Stimulated activated CD4-positive, alpha-beta T cell treated with anti-CD3 and anti-CD28 coated beads, Interleukin-1b, Interleukin-23, amount 100 ng/mL, for 1 hour (primary cell): Measurements from ENCODE around the gene FGA.

Source experiments
- DNase-seq, 2 donors: peaks; one replicate each; pipeline ENCODE4 v3.0.0-alpha.2; 2020; ENCODE audit warnings: low read depth in 2 of 2

FGA gene

DNA sequence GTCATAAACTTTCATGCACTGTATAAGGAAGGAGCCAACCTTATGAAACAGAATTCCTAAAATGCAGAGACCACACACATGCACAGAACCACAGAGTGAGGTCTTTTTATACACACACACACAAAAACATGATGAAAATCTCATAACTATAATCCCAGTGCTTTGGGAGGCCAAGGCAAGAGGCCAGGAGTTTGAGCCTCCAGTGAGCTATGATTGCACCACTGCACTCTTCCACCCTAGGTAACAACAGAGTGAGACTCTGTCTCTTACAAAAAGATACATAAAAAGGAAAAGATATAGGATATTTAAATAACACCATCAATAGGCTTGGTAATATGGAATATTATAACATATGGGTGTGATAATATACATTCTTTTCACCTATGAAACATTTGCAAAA is 10.6 kb downstream of the FGA start:
- no peak for DNase-seq

DNA sequence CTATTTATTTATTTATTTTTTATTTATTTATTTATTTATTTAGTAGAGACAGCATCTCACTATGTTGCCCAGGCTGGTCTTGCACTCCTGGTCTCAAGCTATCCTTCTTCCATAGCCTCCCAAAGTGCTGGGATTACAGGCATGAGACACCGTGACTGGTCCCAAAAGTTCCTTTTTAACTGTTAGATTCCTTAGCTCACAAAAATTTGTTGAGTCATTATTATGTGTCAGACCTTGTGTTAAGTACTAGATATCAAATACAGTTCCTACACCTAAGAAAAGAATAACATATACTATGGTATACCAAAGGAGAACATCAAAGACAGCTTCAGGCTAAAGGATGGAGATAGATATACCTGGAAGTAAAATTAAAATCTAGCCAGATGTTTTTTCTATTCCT is 11.6 kb downstream of the FGA start:
- DNase-seq = no peak

DNA sequence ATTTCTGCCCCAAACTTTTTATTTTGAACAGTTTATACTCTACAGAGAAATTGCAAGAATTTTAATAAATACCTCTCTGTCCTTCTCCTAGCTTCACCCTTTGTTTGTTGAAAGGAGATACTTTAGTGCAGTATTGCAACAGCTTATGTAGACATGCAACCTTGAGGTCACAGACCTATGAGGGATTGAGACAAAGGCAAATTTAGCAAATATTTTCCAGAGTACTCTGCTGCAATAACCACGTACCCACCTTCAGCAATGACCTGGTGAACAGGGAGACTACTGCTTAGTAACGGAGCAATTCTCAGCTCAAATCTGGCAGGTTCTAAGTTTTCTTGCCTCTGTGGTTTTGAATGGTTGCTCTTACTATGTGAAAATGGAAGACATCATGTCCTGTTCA is 13.2 kb downstream of the FGA start:
- DNase-seq = no peak

DNA sequence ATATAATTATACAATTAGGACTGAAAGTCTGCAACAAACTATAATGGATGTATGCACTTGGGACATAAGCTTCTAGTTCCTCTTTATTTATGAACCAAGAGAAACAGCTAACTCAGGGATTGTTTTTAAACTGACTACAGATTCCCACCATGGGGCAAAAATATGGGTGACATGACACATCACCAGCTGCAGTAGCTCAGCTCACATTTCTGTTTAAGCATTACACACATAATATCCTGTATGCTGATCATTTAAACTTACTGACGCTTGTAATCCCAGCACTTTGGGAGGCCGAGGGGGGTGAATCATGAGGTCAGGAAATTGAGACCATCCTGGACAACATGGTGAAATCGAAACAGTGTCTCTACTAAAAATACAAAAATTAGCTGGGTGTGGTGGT is 16.2 kb downstream of the FGA start:
- DNase-seq = no peak

DNA sequence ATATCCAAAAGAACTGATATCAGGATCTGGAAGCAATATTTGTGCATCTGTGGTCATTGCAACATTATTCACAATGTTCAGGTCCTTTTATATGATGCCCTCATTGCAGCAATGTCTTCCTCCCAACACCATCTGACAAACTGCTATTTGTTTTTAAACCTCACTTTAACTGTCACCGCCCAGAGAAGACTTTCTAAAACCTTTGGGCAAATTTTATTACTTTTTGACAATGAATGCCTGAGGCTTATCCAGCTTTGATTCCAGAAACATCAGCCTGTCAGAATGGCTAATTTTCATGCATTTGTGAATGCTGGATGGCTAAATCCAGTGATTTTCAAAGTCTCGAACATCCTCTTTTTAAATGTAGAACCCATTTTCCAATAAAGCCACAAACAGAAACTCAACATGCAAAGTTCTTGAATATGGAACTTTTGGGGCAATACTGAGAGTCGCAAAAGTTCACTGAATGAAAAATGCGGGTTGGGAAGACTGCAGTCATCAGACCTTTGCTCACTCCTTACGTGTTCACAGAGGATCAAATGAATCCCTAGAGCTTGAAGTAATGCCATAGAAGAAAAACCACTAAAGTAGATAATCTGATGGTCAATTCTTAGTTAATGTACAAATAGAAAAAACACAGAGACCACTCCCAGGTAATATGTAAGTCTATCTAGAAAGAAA is 17.2 kb downstream of the FGA start:
- no peak for DNase-seq

DNA sequence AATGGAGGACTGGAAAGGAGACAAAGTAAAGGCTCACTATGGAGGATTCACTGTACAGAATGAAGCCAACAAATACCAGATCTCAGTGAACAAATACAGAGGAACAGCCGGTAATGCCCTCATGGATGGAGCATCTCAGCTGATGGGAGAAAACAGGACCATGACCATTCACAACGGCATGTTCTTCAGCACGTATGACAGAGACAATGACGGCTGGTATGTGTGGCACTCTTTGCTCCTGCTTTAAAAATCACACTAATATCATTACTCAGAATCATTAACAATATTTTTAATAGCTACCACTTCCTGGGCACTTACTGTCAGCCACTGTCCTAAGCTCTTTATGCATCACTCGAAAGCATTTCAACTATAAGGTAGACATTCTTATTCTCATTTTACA is 21.0 kb downstream of the FGA start:
- DNase-seq = no peak

DNA sequence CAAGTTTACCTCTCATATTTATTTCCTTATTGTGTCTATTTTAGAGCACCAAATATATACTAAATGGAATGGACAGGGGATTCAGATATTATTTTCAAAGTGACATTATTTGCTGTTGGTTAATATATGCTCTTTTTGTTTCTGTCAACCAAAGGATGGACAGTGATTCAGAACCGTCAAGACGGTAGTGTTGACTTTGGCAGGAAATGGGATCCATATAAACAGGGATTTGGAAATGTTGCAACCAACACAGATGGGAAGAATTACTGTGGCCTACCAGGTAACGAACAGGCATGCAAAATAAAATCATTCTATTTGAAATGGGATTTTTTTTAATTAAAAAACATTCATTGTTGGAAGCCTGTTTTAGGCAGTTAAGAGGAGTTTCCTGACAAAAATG is 21.5 kb downstream of the FGA start:
- DNase-seq = no peak

DNA sequence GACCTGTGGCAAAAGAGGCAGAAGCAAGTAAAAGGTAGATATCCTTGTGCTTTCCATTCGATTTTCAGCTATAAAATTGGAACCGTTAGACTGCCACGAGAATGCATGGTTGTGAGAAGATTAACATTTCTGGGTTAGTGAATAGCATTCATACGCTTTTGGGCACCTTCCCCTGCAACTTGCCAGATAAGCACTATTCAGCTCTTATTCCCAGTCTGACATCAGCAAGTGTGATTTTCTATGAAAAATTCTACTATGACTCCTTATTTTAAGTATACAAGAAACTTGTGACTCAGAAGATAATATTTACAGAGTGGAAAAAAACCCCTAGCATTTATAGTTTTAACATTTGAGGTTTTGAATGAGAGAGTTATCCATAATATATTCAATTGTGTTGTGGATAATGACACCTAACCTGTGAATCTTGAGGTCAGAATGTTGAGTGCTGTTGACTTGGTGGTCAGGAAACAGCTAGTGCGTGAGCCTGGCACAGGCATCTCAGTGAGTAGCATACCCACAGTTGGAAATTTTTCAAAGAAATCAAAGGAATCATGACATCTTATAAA is 23.8 kb downstream of the FGA start:
- no peak for DNase-seq

DNA sequence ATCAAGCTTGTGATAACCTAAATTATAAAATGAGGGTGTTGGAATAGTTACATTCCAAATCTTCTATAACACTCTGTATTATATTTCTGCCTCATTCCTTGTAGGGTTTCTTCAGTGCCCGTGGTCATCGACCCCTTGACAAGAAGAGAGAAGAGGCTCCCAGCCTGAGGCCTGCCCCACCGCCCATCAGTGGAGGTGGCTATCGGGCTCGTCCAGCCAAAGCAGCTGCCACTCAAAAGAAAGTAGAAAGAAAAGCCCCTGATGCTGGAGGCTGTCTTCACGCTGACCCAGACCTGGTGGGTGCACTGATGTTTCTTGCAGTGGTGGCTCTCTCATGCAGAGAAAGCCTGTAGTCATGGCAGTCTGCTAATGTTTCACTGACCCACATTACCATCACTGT is 24.8 kb downstream of the FGA start:
- DNase-seq = no peak

DNA sequence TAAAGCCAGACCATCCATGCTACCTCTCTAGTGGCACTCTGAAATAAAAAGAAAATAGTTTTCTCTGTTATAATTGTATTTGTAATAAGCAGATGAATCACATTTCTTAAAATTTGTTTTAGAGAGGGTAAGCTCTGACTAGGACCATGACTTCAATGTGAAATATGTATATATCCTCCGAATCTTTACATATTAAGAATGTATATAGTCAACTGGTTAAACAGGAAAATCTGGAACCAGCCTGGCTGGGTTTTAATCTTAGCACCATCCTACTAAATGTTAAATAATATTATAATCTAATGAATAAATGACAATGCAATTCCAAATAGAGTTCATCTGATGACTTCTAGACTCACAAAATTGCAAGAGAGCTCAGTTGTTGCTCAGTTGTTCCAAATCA is 26.2 kb downstream of the FGA start:
- no peak for DNase-seq

DNA sequence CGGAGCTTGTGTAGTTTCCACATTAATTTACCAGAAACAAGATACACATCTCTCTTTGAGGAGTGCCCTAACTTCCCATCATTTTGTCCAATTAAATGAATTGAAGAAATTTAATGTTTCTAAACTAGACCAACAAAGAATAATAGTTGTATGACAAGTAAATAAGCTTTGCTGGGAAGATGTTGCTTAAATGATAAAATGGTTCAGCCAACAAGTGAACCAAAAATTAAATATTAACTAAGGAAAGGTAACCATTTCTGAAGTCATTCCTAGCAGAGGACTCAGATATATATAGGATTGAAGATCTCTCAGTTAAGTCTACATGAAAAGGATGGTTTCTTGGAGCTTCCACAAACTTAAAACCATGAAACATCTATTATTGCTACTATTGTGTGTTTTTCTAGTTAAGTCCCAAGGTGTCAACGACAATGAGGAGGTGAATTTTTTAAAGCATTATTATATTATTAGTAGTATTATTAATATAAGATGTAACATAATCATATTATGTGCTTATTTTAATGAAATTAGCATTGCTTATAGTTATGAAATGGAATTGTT is 27.8 kb downstream of the FGA start, which contains the start of gene FGB:
Gene FGB (plus strand): TSS at position 315 of the 558 bp plus-strand sequence. CDS start 8 bp downstream, at position 323.
- no peak for DNase-seq

DNA sequence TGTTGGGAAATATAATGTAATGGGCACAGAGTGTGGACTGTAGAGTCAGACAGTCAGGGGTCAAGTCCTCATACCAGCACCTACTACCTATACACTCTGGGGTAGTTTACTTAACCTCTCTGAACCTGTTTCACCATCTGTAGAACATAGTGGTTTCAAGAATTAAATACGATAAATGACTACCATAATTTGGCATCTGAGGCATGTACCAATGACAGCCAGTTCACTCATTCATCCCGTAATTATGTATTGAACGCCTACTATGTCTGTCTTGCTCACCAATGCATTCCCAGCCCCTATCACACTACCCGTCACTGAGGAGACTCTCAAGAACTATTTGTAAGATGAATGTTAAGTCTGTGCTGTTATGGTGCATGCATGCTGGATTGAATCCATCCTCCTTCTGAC is 29.7 kb downstream of the FGA start:
- no peak for DNase-seq

DNA sequence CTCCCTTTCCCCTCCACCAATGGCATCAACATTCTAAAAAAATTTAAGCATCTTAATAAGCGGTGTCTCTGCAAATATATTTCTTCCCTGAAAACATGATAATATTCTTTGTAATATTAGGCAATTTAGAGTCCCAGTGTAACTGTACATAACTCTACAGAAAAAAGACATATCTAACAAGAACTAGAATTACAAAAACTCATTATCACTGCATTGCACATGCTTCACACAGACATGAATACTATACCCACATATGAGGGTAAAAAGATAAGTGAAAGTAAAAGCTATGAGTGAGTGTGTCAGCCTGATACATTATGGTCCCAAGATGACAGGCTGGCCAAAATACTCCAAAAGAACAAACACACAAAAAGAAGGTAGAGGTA is 30.1 kb downstream of the FGA start:
- DNase-seq = no peak

DNA sequence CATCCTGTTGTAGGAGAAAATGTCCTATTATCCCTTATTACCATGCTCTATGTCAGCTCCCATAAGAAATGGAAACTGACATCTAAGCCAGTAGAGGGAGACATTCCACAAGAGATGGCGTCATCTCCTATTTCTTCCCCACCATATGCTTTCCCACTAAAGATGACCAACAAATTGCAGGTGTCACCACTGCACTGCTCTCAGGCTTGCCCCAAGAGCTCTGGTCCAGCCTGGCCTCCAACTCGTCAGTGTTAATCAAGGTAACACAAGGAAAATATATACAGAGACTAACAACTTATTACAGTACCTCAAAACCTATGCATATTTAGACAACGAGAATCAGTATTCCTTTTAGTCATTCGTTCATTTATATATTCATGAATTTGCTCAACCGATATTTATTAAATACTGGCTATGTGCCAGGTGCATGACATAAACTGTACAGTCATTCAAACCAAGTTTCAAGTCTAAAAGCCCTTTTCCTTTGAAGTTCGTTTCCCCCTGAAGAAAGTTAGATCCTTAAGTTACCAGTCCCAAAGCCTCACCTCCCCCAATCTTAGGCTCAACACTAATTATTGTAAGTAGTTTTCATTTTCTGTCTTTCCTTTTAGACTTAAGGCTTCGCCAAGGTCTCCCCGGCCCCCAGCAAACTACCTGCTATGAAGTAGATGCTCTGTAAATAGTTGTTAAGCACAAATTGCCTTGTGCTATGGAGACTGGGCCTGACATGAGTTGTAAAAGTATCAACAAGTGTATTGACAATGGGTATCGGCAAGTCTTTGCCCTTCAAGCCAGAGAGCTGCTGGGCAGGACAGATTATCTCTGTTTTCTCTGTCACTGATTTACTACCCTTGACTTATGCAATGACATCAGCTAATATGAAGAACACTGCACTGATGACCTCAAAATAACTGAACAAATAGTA is 30.8 kb downstream of the FGA start:
- no peak for DNase-seq

DNA sequence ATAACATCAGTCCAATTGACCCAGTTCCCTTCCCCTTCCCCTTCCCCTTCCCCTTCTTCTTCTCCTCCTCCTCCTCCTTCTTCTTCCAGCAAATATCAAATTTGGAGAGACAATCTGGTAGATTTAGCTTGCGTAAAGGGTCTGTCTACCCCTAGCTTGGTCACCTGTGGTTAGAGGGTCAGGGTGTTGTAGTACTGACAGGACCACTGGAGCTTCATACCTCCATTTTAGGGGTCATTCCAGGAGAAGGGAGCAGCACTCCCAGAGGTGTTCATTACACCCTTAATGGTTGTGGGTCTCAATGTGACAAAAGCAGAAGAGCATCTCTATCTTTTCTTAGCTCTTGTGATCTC is 31.4 kb downstream of the FGA start:
- DNase-seq = no peak

DNA sequence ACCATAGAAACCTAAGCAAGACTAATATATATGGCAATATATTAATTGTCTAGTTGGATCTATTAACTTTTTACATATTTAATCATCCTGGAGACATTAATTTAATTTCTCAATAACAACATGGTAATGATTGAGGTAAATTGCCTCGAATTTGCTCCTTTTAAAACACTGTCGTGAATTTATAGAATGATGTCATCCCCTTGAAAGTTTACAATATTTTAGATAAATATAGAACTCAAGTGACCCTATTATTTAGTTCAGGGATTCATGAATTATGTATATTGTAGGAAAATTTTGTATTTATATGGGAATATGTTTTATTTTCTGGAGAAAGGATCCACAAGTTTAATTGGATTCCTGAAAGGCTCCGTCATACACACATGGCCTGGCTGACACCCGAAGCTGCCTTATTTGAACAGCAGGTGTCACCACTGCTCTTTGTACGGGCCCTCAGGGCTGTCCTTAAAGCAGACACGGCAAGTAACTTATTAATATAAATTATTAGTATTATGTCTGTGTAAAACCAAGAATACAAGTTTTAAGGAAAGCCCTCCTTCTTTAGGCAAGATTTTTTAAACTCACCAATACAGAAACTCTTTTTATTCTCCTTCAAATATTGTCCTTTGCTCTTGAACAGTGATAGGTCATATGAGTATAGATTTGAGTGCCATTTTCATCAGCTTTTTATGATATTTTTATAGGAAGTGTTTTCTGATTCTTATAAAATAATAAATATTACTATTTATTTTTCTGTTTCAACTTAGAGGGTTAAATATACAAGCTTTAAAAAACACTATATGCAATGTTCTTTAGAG is 38.5 kb downstream of the FGA start:
- peak; percentile 34 to 38 for DNase-seq

DNA sequence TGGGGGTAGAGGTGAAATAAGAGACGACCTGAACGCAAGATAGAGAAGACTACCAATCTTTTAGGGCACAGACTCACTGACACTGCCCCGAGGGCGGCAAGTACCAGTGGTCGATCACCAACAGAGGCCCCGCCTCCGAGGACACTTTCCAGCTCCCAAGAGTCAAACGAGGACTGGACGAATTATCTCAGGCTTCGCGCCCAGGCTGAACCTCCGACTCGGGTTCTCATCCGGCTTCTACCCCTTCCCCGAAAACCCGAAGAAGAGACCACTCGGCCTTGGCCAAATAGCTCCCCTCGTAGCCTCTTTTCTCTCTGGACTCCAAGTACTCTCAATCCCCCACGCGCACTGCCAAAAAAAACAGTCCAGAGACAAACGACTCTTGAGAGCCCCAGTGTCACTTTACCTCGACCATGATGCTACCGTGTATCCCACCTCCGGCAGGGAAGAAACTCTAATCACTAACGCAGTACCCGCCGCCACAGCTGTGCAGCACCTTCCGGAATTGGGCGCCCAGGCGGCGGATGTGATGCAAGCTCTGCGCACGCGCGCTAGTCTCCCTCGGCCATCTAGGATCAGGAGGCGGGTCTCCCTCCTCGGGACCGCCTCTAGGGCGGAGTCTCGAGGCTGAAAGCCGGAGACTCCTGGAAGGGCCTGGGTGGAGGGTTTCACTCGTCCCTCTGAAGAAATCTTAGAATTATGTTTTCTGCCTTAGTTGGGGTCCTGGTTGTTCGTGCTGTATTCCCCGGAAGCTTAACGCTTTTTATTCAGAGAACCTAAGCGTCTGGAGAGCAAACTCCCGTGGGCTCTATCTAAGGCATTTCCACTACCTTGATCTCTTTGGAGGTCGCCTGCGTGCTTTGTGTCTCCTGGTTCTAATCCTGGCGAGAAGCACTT is 40.4 kb downstream of the FGA start, which contains the start of gene PLRG1:
Gene PLRG1 (minus strand): TSS at position 507 of the 897 bp plus-strand sequence. CDS start 92 bp downstream, at position 415.
- DNase-seq = peak; percentile 86 to 90

DNA sequence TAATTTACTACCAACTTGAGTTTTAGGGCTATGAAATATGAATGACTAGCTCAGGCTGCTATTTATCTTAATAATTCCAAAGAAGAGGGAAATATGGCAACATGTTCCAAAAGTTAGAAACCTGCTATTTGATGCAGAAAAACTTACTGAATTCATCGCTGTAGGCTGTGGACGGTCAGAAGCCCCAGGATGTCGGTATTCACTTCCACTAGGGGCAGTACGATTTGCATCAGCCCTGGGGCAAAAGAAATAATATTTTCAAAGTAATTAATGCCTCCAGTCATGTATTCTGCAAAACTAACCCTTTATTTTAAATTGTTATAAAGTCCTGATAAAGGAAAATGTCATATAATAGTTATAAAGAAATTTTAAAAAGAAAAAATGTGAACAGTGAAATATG is 44.9 kb downstream of the FGA start:
- no peak for DNase-seq

DNA sequence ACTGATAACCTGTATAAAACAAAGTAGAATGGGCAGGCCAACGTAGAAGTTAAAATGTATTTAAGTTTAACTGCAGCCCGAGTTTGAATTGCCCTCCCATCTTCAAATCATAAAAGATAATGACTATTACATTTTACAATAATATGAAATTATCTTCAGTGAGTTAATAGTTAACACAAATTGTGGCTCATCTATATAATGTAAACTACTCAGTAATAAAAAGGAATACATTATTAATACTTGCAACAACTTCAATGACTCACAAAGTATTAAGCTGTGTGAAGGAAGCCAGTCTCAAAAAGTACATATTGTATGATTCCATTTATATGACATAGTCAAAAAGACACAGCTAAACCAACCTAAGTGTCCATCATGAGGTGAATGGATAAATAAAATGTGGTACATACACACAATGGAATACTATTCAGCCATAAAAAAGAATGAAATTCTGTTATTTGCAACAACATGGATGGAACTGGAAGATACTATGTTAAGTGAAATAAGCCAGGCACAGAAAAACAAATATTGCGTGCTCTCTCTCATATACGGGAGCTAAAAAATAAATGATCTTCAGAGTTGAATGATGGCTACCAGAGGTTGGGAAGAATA is 48.2 kb downstream of the FGA start:
- no peak for DNase-seq
